ENCODE measurements around the gene TCP11L2. TPM values are rescaled to one million over a fixed set of nuclear protein-coding genes. Genes with fewer than 3 reads are reported as not detected.

Gene TCP11L2
- total RNA-seq, 2 experiments from 2014 or later, result 139 to 144 TPM

GRCh38 chr12:106333756-106334155 is 31.2 kb downstream of the TCP11L2 start:
- TF ChIP-seq, protein P1, sequence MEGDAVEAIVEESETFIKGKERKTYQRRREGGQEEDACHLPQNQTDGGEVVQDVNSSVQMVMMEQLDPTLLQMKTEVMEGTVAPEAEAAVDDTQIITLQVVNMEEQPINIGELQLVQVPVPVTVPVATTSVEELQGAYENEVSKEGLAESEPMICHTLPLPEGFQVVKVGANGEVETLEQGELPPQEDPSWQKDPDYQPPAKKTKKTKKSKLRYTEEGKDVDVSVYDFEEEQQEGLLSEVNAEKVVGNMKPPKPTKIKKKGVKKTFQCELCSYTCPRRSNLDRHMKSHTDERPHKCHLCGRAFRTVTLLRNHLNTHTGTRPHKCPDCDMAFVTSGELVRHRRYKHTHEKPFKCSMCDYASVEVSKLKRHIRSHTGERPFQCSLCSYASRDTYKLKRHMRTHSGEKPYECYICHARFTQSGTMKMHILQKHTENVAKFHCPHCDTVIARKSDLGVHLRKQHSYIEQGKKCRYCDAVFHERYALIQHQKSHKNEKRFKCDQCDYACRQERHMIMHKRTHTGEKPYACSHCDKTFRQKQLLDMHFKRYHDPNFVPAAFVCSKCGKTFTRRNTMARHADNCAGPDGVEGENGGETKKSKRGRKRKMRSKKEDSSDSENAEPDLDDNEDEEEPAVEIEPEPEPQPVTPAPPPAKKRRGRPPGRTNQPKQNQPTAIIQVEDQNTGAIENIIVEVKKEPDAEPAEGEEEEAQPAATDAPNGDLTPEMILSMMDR (IDR thresholded peaks at IDR 0.05), result no peak
- DNase-seq (no peak), ATAC-seq (ENCODE audit: poor library complexity) (no peak)
- Histone ChIP-seq H3K4me3 (ENCODE audit: low read length) (no peak overlapping the region), H3K27me3 (ENCODE audit: control insufficient read depth in 1 of 2, insufficient read depth in 2 of 2, low read length in 2 of 2) (no peaks in the 10 kb centered on the region), H3K4me1 (ENCODE audit: insufficient read depth, low read length) (no peaks in the 10 kb centered on the region), H3K9me3 (ENCODE audit: control insufficient read depth in 1 of 2, insufficient read depth in 1 of 2, low read length in 2 of 2) (no peaks in the 10 kb centered on the region), H3K36me3 (ENCODE audit: insufficient read depth, low read length) (peaks cover 80% of the 10 kb centered on the region), H3K27ac (ENCODE audit: low read depth in 1 of 2, low read length in 2 of 2) (no peak overlapping the region)
- no peaks in the 10 kb centered on the region for H3K27me3 Mint-ChIP-seq
- intact Hi-C loops (cut with DNase I, micrococcal nuclease), result no loop called here
- no peaks in the 10 kb centered on the region for H3K9me3 Mint-ChIP-seq
- POLR2A ChIA-PET, result no interaction called here
- CTCF ChIA-PET, result interaction anchor here (2.4 kb wide), 1 partner anchor 12 kb away, joined by 6 read pairs; no protein-coding TSS in a partner anchor
- H3K4me3 Mint-ChIP-seq, result no peak overlapping the region
- H3K27ac Mint-ChIP-seq, result peak overlapping the region; percentile 31
- peaks cover 97% of the 10 kb centered on the region for H3K36me3 Mint-ChIP-seq (ENCODE audit: low read depth)
- H3K4me1 Mint-ChIP-seq (ENCODE audit: low read depth), result peaks cover 38% of the 10 kb centered on the region

DNA sequence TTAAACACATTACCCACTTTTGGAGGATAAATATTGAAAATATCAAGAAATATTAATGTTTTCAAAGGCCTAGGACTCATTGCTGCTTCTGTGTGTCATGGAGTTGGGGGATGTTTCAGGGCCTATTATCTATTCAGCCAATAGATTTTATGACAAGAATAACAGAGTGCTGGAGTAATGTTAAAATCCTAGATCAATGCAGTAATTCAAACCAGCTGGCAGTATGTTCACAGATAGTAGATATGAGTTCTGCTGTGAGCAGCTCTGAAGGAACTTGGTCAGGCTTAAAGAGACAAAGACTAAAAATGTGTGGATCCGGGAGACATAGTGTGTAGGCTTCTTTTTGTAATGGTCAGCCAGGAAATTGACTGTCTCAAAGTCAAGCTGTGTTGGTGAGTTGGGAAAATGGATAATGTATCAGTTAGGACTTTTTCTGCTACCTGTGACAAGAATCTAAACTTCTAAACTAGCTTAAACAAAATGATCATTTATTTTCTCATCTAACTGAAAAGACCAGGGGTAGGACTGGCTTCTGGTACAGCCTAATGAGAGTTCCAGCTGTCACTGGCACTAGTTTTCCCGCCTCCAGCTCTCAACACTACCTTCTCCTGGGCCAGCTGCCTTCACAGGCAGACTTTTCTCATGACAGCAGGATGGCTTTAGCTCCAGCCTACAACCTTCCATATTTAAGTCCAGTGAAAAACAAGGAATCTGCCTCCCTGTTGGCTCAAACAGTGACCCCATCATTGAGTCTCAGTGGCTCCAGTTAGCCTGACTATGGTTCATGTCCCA is 38.7 kb downstream of the TCP11L2 start:
- no peak for DNase-seq
- Mint-ChIP-seq H3K4me3 (no peak overlapping the region), H3K36me3 (ENCODE audit: low read depth) (peaks cover 100% of the 10 kb centered on the region), H3K27me3 (no peaks in the 10 kb centered on the region), H3K9me3 (no peaks in the 10 kb centered on the region), H3K4me1 (ENCODE audit: low read depth) (peaks cover 13% of the 10 kb centered on the region), H3K27ac (peak overlapping the region; percentile 70)
- no peaks in the 10 kb centered on the region for H3K9me3 ChIP-seq (ENCODE audit: control insufficient read depth in 1 of 2, insufficient read depth in 1 of 2, low read length in 2 of 2)
- TF ChIP-seq, protein P1 (IDR thresholded peaks at IDR 0.05), result no peak
- ATAC-seq (ENCODE audit: poor library complexity), result no peak
- H3K4me3 ChIP-seq (ENCODE audit: low read length), result no peak overlapping the region
- ChIA-PET POLR2A (interaction anchor here (0.6 kb wide), 1 partner anchor 29 kb away, joined by 4 read pairs; no protein-coding TSS in a partner anchor), CTCF (no interaction called here)
- intact Hi-C loops (cut with DNase I, micrococcal nuclease), result no loop called here
- peaks cover 75% of the 10 kb centered on the region for H3K36me3 ChIP-seq (ENCODE audit: insufficient read depth, low read length)
- no peaks in the 10 kb centered on the region for H3K27me3 ChIP-seq (ENCODE audit: control insufficient read depth in 1 of 2, insufficient read depth in 2 of 2, low read length in 2 of 2)
- H3K4me1 ChIP-seq (ENCODE audit: insufficient read depth, low read length), result no peaks in the 10 kb centered on the region
- H3K27ac ChIP-seq (ENCODE audit: low read depth in 1 of 2, low read length in 2 of 2), result no peak overlapping the region

DNA sequence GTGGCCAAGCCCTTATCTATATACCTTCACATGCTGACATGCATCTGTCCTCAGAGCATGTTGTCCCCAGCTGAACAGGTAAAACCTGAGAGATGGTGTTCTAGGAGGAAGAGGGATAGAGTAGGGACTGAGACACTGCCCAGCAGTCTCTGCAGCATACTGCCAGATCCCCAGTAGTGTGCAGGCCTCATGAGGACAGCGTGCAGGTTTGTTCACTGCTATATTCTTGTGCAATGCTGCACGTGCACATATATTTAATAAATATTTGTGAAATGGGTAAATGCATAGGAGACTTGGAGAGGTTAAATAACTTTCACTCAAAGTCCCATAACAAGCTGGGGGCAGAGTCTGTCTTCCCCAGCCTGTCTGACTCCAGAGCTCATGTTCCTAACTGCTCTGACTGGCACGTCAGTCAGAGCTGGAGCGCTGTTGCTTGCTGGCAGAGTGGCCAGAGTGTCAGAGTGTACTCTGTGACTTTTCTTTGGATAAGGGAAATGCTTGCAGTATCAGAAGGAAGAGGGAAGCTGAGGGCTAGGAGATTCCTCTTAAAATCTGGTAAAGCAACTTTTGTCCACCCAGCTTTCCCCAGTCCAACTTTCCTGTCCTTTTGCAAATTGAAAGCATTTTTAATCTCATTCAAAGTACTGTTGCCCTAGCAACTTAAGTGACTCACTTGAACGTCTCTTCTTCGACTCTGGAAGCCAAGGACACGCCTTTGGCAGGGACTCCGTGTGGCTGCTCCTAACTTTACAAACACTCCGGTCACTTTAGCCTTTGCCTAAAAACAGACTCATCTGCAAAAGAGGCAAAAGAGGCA is 40.1 kb downstream of the TCP11L2 start:
- ATAC-seq (ENCODE audit: poor library complexity) (no peak), DNase-seq (no peak)
- Mint-ChIP-seq H3K4me1 (ENCODE audit: low read depth) (peaks cover 8% of the 10 kb centered on the region), H3K27ac (peak overlapping the region; percentile 70), H3K9me3 (no peaks in the 10 kb centered on the region), H3K27me3 (no peaks in the 10 kb centered on the region), H3K4me3 (no peak overlapping the region), H3K36me3 (ENCODE audit: low read depth) (peaks cover 98% of the 10 kb centered on the region)
- H3K9me3 ChIP-seq (ENCODE audit: control insufficient read depth in 1 of 2, insufficient read depth in 1 of 2, low read length in 2 of 2), result no peaks in the 10 kb centered on the region
- no peak overlapping the region for H3K27ac ChIP-seq (ENCODE audit: low read depth in 1 of 2, low read length in 2 of 2)
- TF ChIP-seq, protein P1 (IDR thresholded peaks at IDR 0.05), result no peak
- ChIA-PET POLR2A (interaction anchor here (1.6 kb wide), 1 partner anchor 15 kb away, joined by 5 read pairs; the partner anchor contains the start of gene POLR3B), CTCF (no interaction called here)
- H3K27me3 ChIP-seq (ENCODE audit: control insufficient read depth in 1 of 2, insufficient read depth in 2 of 2, low read length in 2 of 2), result no peaks in the 10 kb centered on the region
- H3K36me3 ChIP-seq (ENCODE audit: insufficient read depth, low read length), result peaks cover 72% of the 10 kb centered on the region
- no peaks in the 10 kb centered on the region for H3K4me1 ChIP-seq (ENCODE audit: insufficient read depth, low read length)
- no peak overlapping the region for H3K4me3 ChIP-seq (ENCODE audit: low read length)
- intact Hi-C loops (cut with DNase I, micrococcal nuclease), result no loop called here

Data from CD4-positive, alpha-beta T cell (primary cell).